RKO (cell line): ENCODE data around the gene SERPINB4.
A peak's percentile ranks its signal among the peaks of the same experiment; 100 is the strongest.

ENCODE experiments used
- DNase-seq: peaks from one replicate; pipeline ENCODE4 v3.0.0-alpha.2; 2016; ENCODE audit warnings: low spot score

SERPINB4 gene

GRCh38 chr18:63627819-63628218 is 16.2 kb downstream of the SERPINB4 start:
- no peak for DNase-seq

GRCh38 chr18:63626431-63626830 is 17.6 kb downstream of the SERPINB4 start:
- DNase-seq = no peak

GRCh38 chr18:63624863-63625262 is 19.2 kb downstream of the SERPINB4 start:
- DNase-seq = no peak

GRCh38 chr18:63619661-63620060 is 24.4 kb downstream of the SERPINB4 start:
- DNase-seq = no peak

- no peak for DNase-seq
These were observed 26.2 kb downstream of the SERPINB4 start for GRCh38 chr18:63617915-63618234.

GRCh38 chr18:63617049-63617914 is 26.8 kb downstream of the SERPINB4 start:
- no peak for DNase-seq

GRCh38 chr18:63613420-63613819 is 30.6 kb downstream of the SERPINB4 start:
- no peak for DNase-seq

GRCh38 chr18:63606526-63606925 is 37.5 kb downstream of the SERPINB4 start:
- DNase-seq = no peak

- DNase-seq = peak; percentile 32
These were observed 39.1 kb downstream of the SERPINB4 start for GRCh38 chr18:63604791-63605567.

- DNase-seq = peak; percentile 22
These were observed 40.3 kb downstream of the SERPINB4 start for GRCh38 chr18:63603772-63604171.

GRCh38 chr18:63603355-63603754 is 40.7 kb downstream of the SERPINB4 start:
- no peak for DNase-seq

GRCh38 chr18:63596964-63597363 is 47.1 kb downstream of the SERPINB4 start:
- no peak for DNase-seq

- no peak for DNase-seq
These were observed 51.6 kb downstream of the SERPINB4 start for GRCh38 chr18:63592471-63592870.

- DNase-seq = no peak
These were observed 52.3 kb downstream of the SERPINB4 start for GRCh38 chr18:63591725-63592124.

- DNase-seq = no peak
These were observed 52.9 kb downstream of the SERPINB4 start for GRCh38 chr18:63590966-63591695.

- DNase-seq = no peak
These were observed 53.7 kb downstream of the SERPINB4 start for GRCh38 chr18:63590373-63590772.

GRCh38 chr18:63588909-63589308 is 55.1 kb downstream of the SERPINB4 start:
- DNase-seq = peak; percentile 19
